Stimulated activated CD8-positive, alpha-beta memory T cell treated with anti-CD3 and anti-CD28 coated beads, Interleukin-12 subunit alpha, Interleukin-12 subunit beta, amount 100 ng/mL, for 4 hours (primary cell): Measurements from ENCODE around the gene ABCA13.

ENCODE experiments used
- DNase-seq: peaks from one replicate; pipeline ENCODE4 v3.0.0-alpha.2; 2020; ENCODE audit warnings: low read depth

The ABCA13 gene

GRCh38 chr7:48298779-48299178 lies 127.5 kb downstream of the ABCA13 start:
- no peak for DNase-seq

- no peak for DNase-seq
These were observed 128.4 kb downstream of the ABCA13 start for GRCh38 chr7:48299580-48300169.

GRCh38 chr7:48300301-48300700 lies 129.0 kb downstream of the ABCA13 start:
- no peak for DNase-seq

- no peak for DNase-seq
These were observed 129.9 kb downstream of the ABCA13 start for GRCh38 chr7:48301201-48301600.

GRCh38 chr7:48304641-48305040 lies 133.4 kb downstream of the ABCA13 start:
- DNase-seq, result no peak

- DNase-seq, result no peak
These were observed 134.4 kb downstream of the ABCA13 start for GRCh38 chr7:48305661-48306060.

GRCh38 chr7:48307041-48307714 lies 135.9 kb downstream of the ABCA13 start:
- DNase-seq, result no peak

- no peak for DNase-seq
These were observed 138.5 kb downstream of the ABCA13 start for GRCh38 chr7:48309720-48310119.

GRCh38 chr7:48311464-48312100 lies 140.3 kb downstream of the ABCA13 start:
- no peak for DNase-seq

- DNase-seq, result no peak
These were observed 140.9 kb downstream of the ABCA13 start for GRCh38 chr7:48312151-48312550.

GRCh38 chr7:48316768-48317167 lies 145.5 kb downstream of the ABCA13 start:
- DNase-seq, result no peak

GRCh38 chr7:48317360-48317759 lies 146.1 kb downstream of the ABCA13 start:
- DNase-seq, result no peak

GRCh38 chr7:48321319-48322010 lies 150.2 kb downstream of the ABCA13 start:
- no peak for DNase-seq

- DNase-seq, result no peak
These were observed 165.9 kb downstream of the ABCA13 start for GRCh38 chr7:48337012-48337621.

- DNase-seq, result no peak
These were observed 166.5 kb downstream of the ABCA13 start for GRCh38 chr7:48337781-48338180.

GRCh38 chr7:48347230-48347825 lies 176.1 kb downstream of the ABCA13 start:
- no peak for DNase-seq

- DNase-seq, result no peak
These were observed 179.3 kb downstream of the ABCA13 start for GRCh38 chr7:48350515-48350914.

GRCh38 chr7:48351900-48352299 lies 180.6 kb downstream of the ABCA13 start:
- no peak for DNase-seq

- no peak for DNase-seq
These were observed 184.1 kb downstream of the ABCA13 start for GRCh38 chr7:48355346-48355745.

GRCh38 chr7:48360574-48360973 lies 189.3 kb downstream of the ABCA13 start:
- no peak for DNase-seq

- no peak for DNase-seq
These were observed 191.9 kb downstream of the ABCA13 start for GRCh38 chr7:48363174-48363573.

GRCh38 chr7:48365010-48365409 lies 193.8 kb downstream of the ABCA13 start:
- no peak for DNase-seq
